HG03025 (cell line): Measurements from ENCODE around the gene CLCN7.

Experiments used
- ATAC-seq: cut with Tn5 transposase; IDR thresholded peaks from one replicate; pipeline ENCODE4 v1.9.1; 2021; ENCODE audit warnings: mild to moderate bottlenecking, moderate library complexity; ENCODE audit not compliant: unreplicated experiment, low FRiP score

CLCN7 gene

GRCh38 chr16:1433756-1434155, 41.1 kb downstream of the CLCN7 start:
- ATAC-seq, result no peak

GRCh38 chr16:1433263-1433560, 41.6 kb downstream of the CLCN7 start:
- ATAC-seq, result no peak

GRCh38 chr16:1432388-1433262, 42.2 kb downstream of the CLCN7 start:
- ATAC-seq, result no peak

GRCh38 chr16:1431497-1432270, 43.1 kb downstream of the CLCN7 start:
- ATAC-seq, result no peak

GRCh38 chr16:1430759-1431496, 43.9 kb downstream of the CLCN7 start, which contains the start of gene PERCC1:
PERCC1 (plus strand) TSS chr16:1431078; CDS start chr16:1432594, 1,516 bp downstream.
- no peak for ATAC-seq

- ATAC-seq, result no peak
Observed at GRCh38 chr16:1430214-1430758, 44.5 kb downstream of the CLCN7 start.

GRCh38 chr16:1429631-1430030, 45.2 kb downstream of the CLCN7 start:
- ATAC-seq, result no peak

GRCh38 chr16:1429012-1429411, 45.8 kb downstream of the CLCN7 start:
- no peak for ATAC-seq

- ATAC-seq, result no peak
Observed at GRCh38 chr16:1428511-1428910, 46.3 kb downstream of the CLCN7 start.

GRCh38 chr16:1427473-1428461, 47.1 kb downstream of the CLCN7 start:
- ATAC-seq, result no peak

- ATAC-seq, result no peak
Observed at GRCh38 chr16:1426734-1427471, 47.9 kb downstream of the CLCN7 start.

GRCh38 chr16:1425616-1426370, 49.0 kb downstream of the CLCN7 start:
- no peak for ATAC-seq

GRCh38 chr16:1424028-1424427, 50.8 kb downstream of the CLCN7 start:
- no peak for ATAC-seq

- ATAC-seq, result no peak
Observed at GRCh38 chr16:1422076-1422475, 52.8 kb downstream of the CLCN7 start.

- ATAC-seq, result peak; percentile 4
Observed at GRCh38 chr16:1420111-1420539, 54.7 kb downstream of the CLCN7 start.

GRCh38 chr16:1416521-1416941, 58.3 kb downstream of the CLCN7 start:
- ATAC-seq, result no peak

GRCh38 chr16:1414532-1415260, 60.1 kb downstream of the CLCN7 start, which contains the start of gene UNKL:
UNKL (minus strand) TSS chr16:1414704; CDS start chr16:1414691, 13 bp downstream.
- peak; percentile 55 for ATAC-seq
